GM21447 (cell line): Measurements from ENCODE around the gene RBP5.

ENCODE experiments used
- ATAC-seq: cut with Tn5 transposase; IDR thresholded peaks from one replicate; pipeline ENCODE4 v1.9.1; 2021; ENCODE audit not compliant: unreplicated experiment

The RBP5 gene

GRCh38 chr12:7128681-7129286 is at the start of gene RBP5:
Gene RBP5 (minus strand): TSS chr12:7128889. CDS start chr12:7128775, 114 bp downstream.
- no peak for ATAC-seq

- ATAC-seq, result no peak
Measured at GRCh38 chr12:7178481-7178880, 49.8 kb upstream of the RBP5 start.

GRCh38 chr12:7176595-7176994 is 47.9 kb upstream of the RBP5 start:
- ATAC-seq, result no peak

- no peak for ATAC-seq
Measured at GRCh38 chr12:7175493-7175892, 46.8 kb upstream of the RBP5 start.

- no peak for ATAC-seq
Measured at GRCh38 chr12:7171854-7172253, 43.2 kb upstream of the RBP5 start.

GRCh38 chr12:7169951-7170350 is 41.3 kb upstream of the RBP5 start:
- no peak for ATAC-seq

GRCh38 chr12:7162691-7163114 is 34.0 kb upstream of the RBP5 start:
- no peak for ATAC-seq

GRCh38 chr12:7161811-7162210 is 33.1 kb upstream of the RBP5 start:
- no peak for ATAC-seq

- ATAC-seq, result no peak
Measured at GRCh38 chr12:7161327-7161726, 32.6 kb upstream of the RBP5 start.

- no peak for ATAC-seq
Measured at GRCh38 chr12:7160183-7160582, 31.5 kb upstream of the RBP5 start.

- no peak for ATAC-seq
Measured at GRCh38 chr12:7158781-7159609, 30.3 kb upstream of the RBP5 start.

- ATAC-seq, result no peak
Measured at GRCh38 chr12:7157391-7157790, 28.7 kb upstream of the RBP5 start.

- ATAC-seq, result no peak
Measured at GRCh38 chr12:7156259-7157197, 27.8 kb upstream of the RBP5 start.

- no peak for ATAC-seq
Measured at GRCh38 chr12:7155471-7156034, 26.9 kb upstream of the RBP5 start.

GRCh38 chr12:7154901-7155470 is 26.3 kb upstream of the RBP5 start:
- no peak for ATAC-seq

GRCh38 chr12:7154042-7154441 is 25.4 kb upstream of the RBP5 start:
- ATAC-seq, result no peak

GRCh38 chr12:7152818-7153217 is 24.1 kb upstream of the RBP5 start:
- no peak for ATAC-seq

GRCh38 chr12:7151532-7151931 is 22.8 kb upstream of the RBP5 start:
- ATAC-seq, result no peak

- ATAC-seq, result no peak
Measured at GRCh38 chr12:7150841-7151240, 22.2 kb upstream of the RBP5 start.

- no peak for ATAC-seq
Measured at GRCh38 chr12:7150356-7150755, 21.7 kb upstream of the RBP5 start.

GRCh38 chr12:7146906-7147305 is 18.2 kb upstream of the RBP5 start:
- no peak for ATAC-seq
